Gastrocnemius medialis (tissue), 4 donors: ENCODE results near the gene RASD1. TPM values are rescaled to one million over a fixed set of nuclear protein-coding genes. Genes with fewer than 3 reads are reported as not detected.
"Not testable (repeated sequence)": the region's sequence is repeated elsewhere in the genome, so short reads cannot be mapped to it uniquely, and the experiment has no call there.

Experiments used
- ATAC-seq, 2 donors: fragments of 150-250 bp; one replicate each; pipeline ENCODE4 v1.9.1; 2016
- DNase-seq, 2 donors: peaks; one replicate each; pipeline ENCODE4 v3.0.0-alpha.2; 2019
- H3K27ac ChIP-seq, 4 donors: fragments of 200-600 bp; sonication (generic); 1 replicate in 1 of 4; 2 replicates in 3 of 4; pipeline ENCODE4 v1.5.1; 2016 to 2018; ENCODE audit warnings: mild to moderate bottlenecking in 2 of 4, moderate library complexity in 1 of 4
- H3K27me3 ChIP-seq, 3 donors: fragments of 200-600 bp; sonication (generic) in 2 of 3; 1 replicate in 1 of 3; 2 replicates in 2 of 3; pipeline versions ENCODE4 v1.5.1 to v1.6.0; 2016 to 2019; ENCODE audit warnings: mild to moderate bottlenecking in 1 of 3, moderate library complexity in 1 of 3
- H3K36me3 ChIP-seq, 2 donors: fragments of 200-600 bp; sonication (generic) in 1 of 2; one replicate each; pipeline ENCODE4 v1.5.1; 2017 to 2018
- H3K4me1 ChIP-seq, 2 donors: fragments of 200-600 bp; sonication (generic) in 1 of 2; one replicate each; pipeline ENCODE4 v1.5.1; 2016 to 2017; ENCODE audit warnings: mild to moderate bottlenecking in 2 of 2
- H3K4me3 ChIP-seq, 4 donors: fragments of 200-600 bp; sonication (generic) in 3 of 4; 1 replicate in 1 of 4; 2 replicates in 3 of 4; pipeline ENCODE4 v1.5.1; 2016 to 2019; ENCODE audit warnings: mild to moderate bottlenecking in 2 of 4
- H3K9me3 ChIP-seq, 3 donors: fragments of 200-600 bp; sonication (generic) in 2 of 3; 1 replicate in 1 of 3; 2 replicates in 2 of 3; pipeline ENCODE4 v1.5.1; 2016 to 2019
- CTCF ChIP-seq, 5 experiments: fragments of 450-650 bp in 3 of 5; fragments of 200-600 bp in 2 of 5; sonication (generic) in 2 of 5; IDR thresholded peaks in 4 of 5; conservative IDR thresholded peaks in 1 of 5; 1 replicate in 4 of 5; 2 replicates in 1 of 5; pipeline ENCODE4 v1.5.1; 2016 to 2019; ENCODE audit warnings: antibody characterized with exemption in 5 of 5, mild to moderate bottlenecking in 3 of 5, moderate library complexity in 3 of 5
- POLR2A ChIP-seq, 2 donors: fragments of 450-650 bp; IDR thresholded peaks; one replicate each; pipeline ENCODE4 v1.6.1; 2017; ENCODE audit warnings: antibody characterized with exemption in 2 of 2, mild to moderate bottlenecking in 2 of 2, moderate library complexity in 2 of 2
- in situ Hi-C, 4 donors: fragments of 200-750 bp; cut with MboI; loops; one replicate each; pipeline versions ENCODE4 v1.15.0 to v1.8.0; 2017; ENCODE audit warnings: low sequenced_read_pairs in 4 of 4
- intact Hi-C: fragments of 100-400 bp; cut with DNase I; formaldehyde crosslinking; loops from one replicate; pipeline ENCODE4 v1.15.1; 2023; ENCODE audit warnings: low total_unique reads
- total RNA-seq, 4 donors: library from RNA; depleted of rRNA; stranded (reverse); fragments of >200 nt; gene quantifications; one replicate each; pipeline versions ENCODE4 v1.1.0 to v1.2.3, GENCODE V29; 2016

Gene RASD1
- total RNA-seq, 4 donors from 2014 or later, result 61.3 to 264 (median 102) TPM

GRCh38 chr17:17487998-17488397 lies 8.2 kb downstream of the RASD1 start:
- in situ Hi-C loops (no loop called here), intact Hi-C loops (no loop called here)
- no peak for TF ChIP-seq POLR2A (IDR thresholded peaks at IDR 0.05)
- TF ChIP-seq CTCF (IDR thresholded peaks at IDR 0.05 in 4 of 5, conservative IDR thresholded peaks at IDR 0.05 in 1 of 5), result no peak
- H3K4me1 ChIP-seq, result peaks cover 28 to 48% of the 10 kb centered on the region in 2 donors
- no peak overlapping the region for H3K4me3 ChIP-seq
- H3K36me3 ChIP-seq, result peaks cover 0 to 15% of the 10 kb centered on the region in 2 donors
- no peaks in the 10 kb centered on the region for H3K27me3 ChIP-seq
- H3K9me3 ChIP-seq, result no peaks in the 10 kb centered on the region
- H3K27ac ChIP-seq, result peak overlapping the region in 1 of 4 donors; percentile 20
- DNase-seq (no peak), ATAC-seq (no peak)

GRCh38 chr17:17486416-17486815 lies 9.8 kb downstream of the RASD1 start:
- DNase-seq, intact Hi-C loops, in situ Hi-C loops, H3K27me3 ChIP-seq, H3K9me3 ChIP-seq, ATAC-seq, H3K4me3 ChIP-seq: not testable (repeated sequence)
- Histone ChIP-seq H3K36me3 (peaks cover 0 to 11% of the 10 kb centered on the region in 2 donors), H3K27ac (peak overlapping the region in 3 of 4 donors; percentile 21 to 39 (median 36)), H3K4me1 (peaks cover 31 to 49% of the 10 kb centered on the region in 2 donors)

GRCh38 chr17:17485420-17485819 lies 10.8 kb downstream of the RASD1 start:
- peak in 1 of 2 donors; percentile 10 for ATAC-seq
- H3K9me3 ChIP-seq, result no peaks in the 10 kb centered on the region
- no peak overlapping the region for H3K4me3 ChIP-seq
- intact Hi-C loops (no loop called here), in situ Hi-C loops (no loop called here)
- H3K27me3 ChIP-seq, result no peaks in the 10 kb centered on the region
- H3K4me1 ChIP-seq, result peaks cover 29 to 55% of the 10 kb centered on the region in 2 donors
- peak overlapping the region; percentile 21 to 58 (median 38) for H3K27ac ChIP-seq
- TF ChIP-seq POLR2A (IDR thresholded peaks at IDR 0.05) (no peak), CTCF (IDR thresholded peaks at IDR 0.05 in 4 of 5, conservative IDR thresholded peaks at IDR 0.05 in 1 of 5) (no peak)
- peaks cover 0 to 7% of the 10 kb centered on the region in 2 donors for H3K36me3 ChIP-seq
- DNase-seq, result no peak

GRCh38 chr17:17484451-17484899 lies 11.7 kb downstream of the RASD1 start:
- H3K27me3 ChIP-seq, result no peaks in the 10 kb centered on the region
- intact Hi-C loops (no loop called here), in situ Hi-C loops (no loop called here)
- H3K9me3 ChIP-seq, result no peaks in the 10 kb centered on the region
- TF ChIP-seq CTCF (IDR thresholded peaks at IDR 0.05 in 4 of 5, conservative IDR thresholded peaks at IDR 0.05 in 1 of 5) (no peak), POLR2A (IDR thresholded peaks at IDR 0.05) (no peak)
- H3K4me1 ChIP-seq, result peaks cover 37 to 64% of the 10 kb centered on the region in 2 donors
- H3K27ac ChIP-seq, result peak overlapping the region in 3 of 4 donors; percentile 36 to 61 (median 58)
- H3K4me3 ChIP-seq, result no peak overlapping the region
- no peak for DNase-seq
- H3K36me3 ChIP-seq, result peaks cover 0 to 15% of the 10 kb centered on the region in 2 donors
- ATAC-seq, result peak in 1 of 2 donors; percentile 21

- TF ChIP-seq CTCF (IDR thresholded peaks at IDR 0.05 in 4 of 5, conservative IDR thresholded peaks at IDR 0.05 in 1 of 5) (no peak), POLR2A (IDR thresholded peaks at IDR 0.05) (no peak)
- in situ Hi-C loops, result no loop called here
- Histone ChIP-seq H3K27me3 (no peaks in the 10 kb centered on the region), H3K4me1 (peaks cover 60 to 79% of the 10 kb centered on the region in 2 donors), H3K4me3 (no peak overlapping the region), H3K27ac (peak overlapping the region in 2 of 4 donors; percentile 36 to 39), H3K9me3 (no peaks in the 10 kb centered on the region), H3K36me3 (peaks cover 0 to 7% of the 10 kb centered on the region in 2 donors)
- intact Hi-C loops, result no loop called here
- ATAC-seq (no peak), DNase-seq (no peak)
Measured at GRCh38 chr17:17481860-17482259, 14.3 kb downstream of the RASD1 start.
